ENCODE data around the gene CCDC187.
A peak's percentile ranks its signal among the peaks of the same experiment; 100 is the strongest.

GRCh38 chr9:136239983-136240330, 63.9 kb downstream of the CCDC187 start:
- TF ChIP-seq TAF1 (IDR thresholded peaks at IDR 0.05; ENCODE audit: low read depth, low read length) (no peak), POLR2A (IDR thresholded peaks at IDR 0.05; ENCODE audit: low read depth, low read length) (no peak), POU2F2 (IDR thresholded peaks at IDR 0.05; ENCODE audit: low read depth, low read length) (no peak), POLR2AphosphoS5 (IDR thresholded peaks at IDR 0.05; ENCODE audit: low read depth, low read length) (no peak), SPI1 (IDR thresholded peaks at IDR 0.05; ENCODE audit: low read depth, low read length) (peak; percentile 76), PAX5 (IDR thresholded peaks at IDR 0.05; ENCODE audit: insufficient read depth, low read length, severe bottlenecking) (no peak)

Measured in GM12891 (cell line).